Motor neuron (in vitro differentiated cells): ENCODE measurements around the gene MTHFSD. TPM values are rescaled to one million over a fixed set of nuclear protein-coding genes. Genes with fewer than 3 reads are reported as not detected.
A peak's percentile ranks its signal among the peaks of the same experiment; 100 is the strongest.

Experiments used
- ATAC-seq, 8 experiments: fragments of 200-7000 bp; cut with Tn5 transposase; replicated peaks in 6 of 8; 2 replicates each; pipeline ENCODE4 v1.8.0; 2021; ENCODE audit warnings: mild to moderate bottlenecking in 8 of 8, moderate library complexity in 8 of 8
- H3K27ac ChIP-seq, 2 donors: fragments of 250-450 bp; sonication (Bioruptor Pico); 2 replicates each; pipeline ENCODE4 v1.9.0; 2021; ENCODE audit warnings: antibody characterized with exemption in 2 of 2, mild to moderate bottlenecking in 2 of 2, moderate library complexity in 1 of 2
- H3K4me1 ChIP-seq, 2 donors: fragments of 250-450 bp; sonication (Bioruptor Pico); replicated peaks in 1 of 2; 2 replicates each; pipeline ENCODE4 v1.6.1; 2021; ENCODE audit warnings: antibody characterized with exemption in 2 of 2, mild to moderate bottlenecking in 2 of 2, moderate library complexity in 1 of 2
- H3K4me3 ChIP-seq, 5 donors: fragments of 250-450 bp; sonication (Bioruptor Pico); 2 replicates each; pipeline ENCODE4 v1.9.0; 2021; ENCODE audit warnings: antibody characterized with exemption in 5 of 5, mild to moderate bottlenecking in 5 of 5, moderate library complexity in 4 of 5
- WGBS, 10 experiments: fragments of 450-650 bp; shearing (Covaris generic); methylation state at CpG; one replicate each; pipeline ENCODE4 v1.0.0; 2022; 5-methylcytosine and 5-hydroxymethylcytosine counted together
- in situ Hi-C, 9 experiments: fragments of 400-800 bp; cut with MboI; loops; one replicate each; pipeline ENCODE4 v1.15.0; 2021; ENCODE audit warnings: low sequenced_read_pairs in 9 of 9, low pct_unique_long_range_greater_than_20kb in 2 of 9; ENCODE audit not compliant: unreplicated experiment in 9 of 9
- total RNA-seq, 8 experiments: library from RNA; unstranded; fragments of 300-600 nt; gene quantifications; 2 replicates each; pipeline versions ENCODE4 v1.2.3 to v1.2.4, GENCODE V29; 2022

The MTHFSD gene
- total RNA-seq, 8 experiments from 2014 or later, result 10.4 to 36.4 (median 19.4) TPM

- peaks cover 0 to 6% of the 10 kb centered on the region in 2 donors for H3K4me1 ChIP-seq
- in situ Hi-C loops, result no loop called here
- 0 to 88% (median 41%) methylated on average over 1 to 5 of the region's 12 CpGs; no CpG with 5 or more reads in 4 of the 10 experiments for WGBS, 10 experiments
- ATAC-seq, result no peak
- H3K27ac ChIP-seq, result no peak overlapping the region
- H3K4me3 ChIP-seq, result no peak overlapping the region
Measured at GRCh38 chr16:86525696-86526095, 29.3 kb downstream of the MTHFSD start.

DNA sequence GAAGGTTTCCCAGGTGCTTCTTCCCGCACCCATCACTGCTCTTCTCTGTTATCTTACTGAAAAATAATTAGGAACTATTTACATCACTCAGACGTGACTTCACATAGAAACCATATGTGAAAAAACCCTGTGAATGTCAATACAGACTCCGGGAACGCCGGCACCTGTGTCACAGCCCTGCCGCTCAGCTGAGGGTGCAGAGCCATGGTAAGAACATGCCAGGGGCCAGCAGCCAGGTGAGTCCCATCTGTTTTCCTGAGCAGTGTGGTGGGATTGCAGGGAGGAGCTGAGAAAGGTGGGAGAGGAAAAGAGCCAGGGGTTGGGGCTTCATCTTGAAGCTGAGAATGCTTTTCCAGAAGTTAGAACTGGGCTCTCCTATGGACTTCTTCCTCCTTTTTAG lies 31.0 kb downstream of the MTHFSD start:
- Histone ChIP-seq H3K4me1 (peaks cover 0 to 7% of the 10 kb centered on the region in 2 donors), H3K27ac (no peak overlapping the region), H3K4me3 (no peak overlapping the region)
- 0 to 71% (median 43%) methylated on average over 1 to 5 of the region's 6 CpGs; no CpG with 5 or more reads in 3 of the 10 experiments for WGBS, 10 experiments
- no peak for ATAC-seq
- in situ Hi-C loops, result loop anchor here in 7 of 9 experiments (5.0 to 25.0 kb wide), 4 partner anchors 187 to 712 kb away; no protein-coding TSS in a partner anchor

DNA sequence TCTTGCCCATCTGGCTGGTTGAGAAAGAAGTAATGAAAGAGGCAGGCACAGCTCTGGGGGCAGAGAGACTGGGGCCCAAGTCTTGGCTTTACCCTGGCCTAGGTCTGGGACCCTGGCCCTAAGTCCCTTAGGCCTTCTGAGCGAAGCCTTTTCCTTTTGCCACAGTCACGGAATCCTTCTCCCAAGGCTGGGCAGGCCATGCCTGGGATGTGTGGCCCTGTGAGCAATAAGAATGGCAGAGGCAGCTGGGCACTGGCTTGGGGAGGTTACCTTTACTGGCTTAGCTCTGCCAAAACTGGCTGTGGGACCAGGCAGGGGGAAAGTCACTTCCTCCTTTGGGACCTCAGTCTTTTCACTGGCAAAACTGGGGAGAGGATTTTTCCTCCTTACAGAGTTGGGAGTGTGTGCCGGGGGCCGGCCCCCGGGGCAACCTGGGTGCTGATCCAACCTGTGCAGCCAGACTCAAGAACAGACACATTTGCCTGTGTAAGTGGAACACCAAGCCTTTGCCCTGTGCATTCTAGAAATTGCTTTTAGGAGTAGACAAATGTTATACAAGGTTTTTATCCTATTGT lies 31.8 kb downstream of the MTHFSD start:
- Histone ChIP-seq H3K27ac (no peak overlapping the region), H3K4me3 (no peak overlapping the region), H3K4me1 (peaks cover 0 to 7% of the 10 kb centered on the region in 2 donors)
- no peak for ATAC-seq
- 40 to 100% (median 83%) methylated on average over 1 to 4 of the region's 5 CpGs; no CpG with 5 or more reads in 6 of the 10 experiments for WGBS, 10 experiments
- in situ Hi-C loops, result loop anchor here in 7 of 9 experiments (5.0 to 25.0 kb wide), 4 partner anchors 186 to 711 kb away; no protein-coding TSS in a partner anchor

GRCh38 chr16:86522634-86523033 lies 32.4 kb downstream of the MTHFSD start:
- Histone ChIP-seq H3K27ac (no peak overlapping the region), H3K4me1 (peaks cover 0 to 7% of the 10 kb centered on the region in 2 donors), H3K4me3 (no peak overlapping the region)
- whole genome bisulfite sequencing, 10 experiments, result 78 to 92% (median 86%) methylated on average over 8 to 16 of the region's 16 CpGs; no CpG with 5 or more reads in 1 of the 10 experiments
- ATAC-seq, result no peak
- in situ Hi-C loops, result loop anchor here in 7 of 9 experiments (5.0 to 25.0 kb wide), 4 partner anchors 185 to 710 kb away; no protein-coding TSS in a partner anchor

DNA sequence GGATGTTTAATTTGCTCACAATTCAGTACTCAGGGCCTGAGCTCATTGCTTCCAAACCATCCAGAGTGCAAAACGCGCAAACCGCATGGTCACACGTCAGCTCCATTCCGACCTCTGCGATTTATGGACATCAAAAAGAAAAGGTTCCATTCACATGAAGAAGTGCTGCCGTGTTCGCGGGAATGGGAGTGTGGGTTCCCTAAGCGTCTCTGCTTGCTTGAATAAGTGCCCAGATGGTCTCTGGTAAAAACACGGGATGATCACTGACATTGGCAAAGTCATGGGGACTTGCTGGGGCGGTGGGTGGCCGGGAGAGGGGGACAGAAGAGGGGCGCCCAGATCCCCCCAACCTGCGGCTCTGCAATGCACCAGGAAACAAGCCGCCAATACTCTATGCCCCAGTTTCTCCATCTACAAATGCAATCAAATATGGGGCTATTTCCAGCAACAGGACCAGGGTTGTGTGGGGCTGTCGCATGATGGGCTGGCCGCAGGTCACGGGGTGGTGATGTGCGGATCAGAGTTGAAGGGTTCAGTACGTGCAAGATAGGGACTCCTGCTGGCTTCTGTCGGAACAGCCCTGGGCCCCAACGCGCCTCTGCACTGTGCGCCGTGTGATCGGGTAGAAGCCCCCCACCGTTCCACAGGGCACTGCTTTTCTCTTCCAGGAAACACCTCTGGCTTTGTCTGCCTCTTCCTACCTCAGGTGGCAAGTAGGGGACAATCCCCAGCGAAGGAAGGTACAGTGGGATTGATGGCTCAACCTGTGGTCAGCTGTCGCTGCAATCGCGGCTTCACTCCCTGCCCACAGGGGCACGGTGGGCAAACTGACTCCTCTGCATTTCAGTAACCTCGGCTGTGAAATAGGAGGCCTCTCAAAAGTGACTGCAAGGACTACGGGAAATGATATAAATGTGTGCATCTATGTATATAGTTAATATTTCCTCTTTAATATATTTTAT lies 33.5 kb downstream of the MTHFSD start:
- in situ Hi-C loops, result loop anchor here in 7 of 9 experiments (5.0 to 25.0 kb wide), 4 partner anchors 184 to 709 kb away; no protein-coding TSS in a partner anchor
- no peak for ATAC-seq

DNA sequence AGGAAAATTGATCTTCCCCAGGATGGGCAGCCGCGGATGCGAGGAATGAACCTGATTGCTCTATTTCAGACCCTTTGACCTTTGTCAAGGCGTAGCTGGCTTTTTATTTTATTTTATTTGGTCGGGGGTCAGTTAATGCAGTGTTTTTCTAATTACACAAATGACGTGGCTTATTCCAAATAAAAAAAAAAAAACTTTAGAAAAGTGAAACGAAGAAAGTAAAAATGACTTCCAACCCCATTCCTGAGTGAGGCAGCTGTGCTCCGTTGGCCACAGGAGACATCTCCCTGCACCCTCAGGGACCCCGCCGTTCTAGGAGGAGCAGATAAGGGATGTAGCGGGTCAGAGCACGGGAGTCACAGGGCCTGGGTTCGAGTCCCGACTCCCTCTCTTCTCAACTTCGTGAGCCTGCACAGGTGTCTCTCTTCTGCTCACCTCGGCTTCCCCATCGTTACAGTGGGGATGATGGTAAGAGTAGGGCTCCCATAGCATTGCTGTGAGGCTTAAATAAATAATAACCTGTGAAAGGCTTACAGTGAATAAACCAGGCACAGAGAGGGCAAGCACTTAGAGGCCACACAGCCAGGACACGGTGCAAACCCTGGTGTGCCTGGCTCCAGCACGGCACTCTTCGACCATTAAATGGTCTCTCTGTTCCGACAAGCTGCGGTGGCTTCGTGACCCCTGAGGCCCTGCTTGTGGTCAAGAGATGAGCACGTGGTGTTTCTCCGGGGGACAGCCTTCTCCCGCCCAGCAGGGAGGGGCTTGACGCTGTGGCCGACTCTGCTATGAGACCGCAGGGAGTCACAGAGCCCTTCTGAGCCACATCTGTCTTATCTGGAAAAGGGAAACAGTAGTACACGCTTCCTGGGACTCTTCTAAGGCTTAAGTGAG lies 34.5 kb downstream of the MTHFSD start:
- H3K4me1 ChIP-seq, result peaks cover 0 to 7% of the 10 kb centered on the region in 2 donors
- in situ Hi-C loops, result loop anchor here in 7 of 9 experiments (5.0 to 25.0 kb wide), 4 partner anchors 183 to 708 kb away; no protein-coding TSS in a partner anchor
- H3K27ac ChIP-seq, result no peak overlapping the region
- ATAC-seq, result peak in 1 of 8 experiments; percentile 15
- no peak overlapping the region for H3K4me3 ChIP-seq
- WGBS, 10 experiments, result 22 to 69% (median 39%) methylated on average over 3 to 17 of the region's 30 CpGs

More for the DNA sequence above, 33.5 kb downstream of the MTHFSD start:
- Histone ChIP-seq H3K4me3 (no peak overlapping the region), H3K4me1 (peaks cover 0 to 7% of the 10 kb centered on the region in 2 donors), H3K27ac (no peak overlapping the region)
- 20 to 100% (median 62%) methylated on average over 1 to 7 of the region's 35 CpGs; no CpG with 5 or more reads in 3 of the 10 experiments for WGBS, 10 experiments

GRCh38 chr16:86519649-86520316 lies 35.3 kb downstream of the MTHFSD start:
- 0 to 44% (median 11%) methylated on average over 1 to 12 of the region's 31 CpGs; no CpG with 5 or more reads in 3 of the 10 experiments for WGBS, 10 experiments
- peak; percentile 39 to 79 (median 50) for ATAC-seq
- H3K4me1 ChIP-seq, result peaks cover 0 to 7% of the 10 kb centered on the region in 2 donors
- H3K27ac ChIP-seq, result no peak overlapping the region
- H3K4me3 ChIP-seq, result no peak overlapping the region
- in situ Hi-C loops, result loop anchor here (5.0 to 25.0 kb wide), 7 partner anchors 182 to 707 kb away; no protein-coding TSS in a partner anchor

DNA sequence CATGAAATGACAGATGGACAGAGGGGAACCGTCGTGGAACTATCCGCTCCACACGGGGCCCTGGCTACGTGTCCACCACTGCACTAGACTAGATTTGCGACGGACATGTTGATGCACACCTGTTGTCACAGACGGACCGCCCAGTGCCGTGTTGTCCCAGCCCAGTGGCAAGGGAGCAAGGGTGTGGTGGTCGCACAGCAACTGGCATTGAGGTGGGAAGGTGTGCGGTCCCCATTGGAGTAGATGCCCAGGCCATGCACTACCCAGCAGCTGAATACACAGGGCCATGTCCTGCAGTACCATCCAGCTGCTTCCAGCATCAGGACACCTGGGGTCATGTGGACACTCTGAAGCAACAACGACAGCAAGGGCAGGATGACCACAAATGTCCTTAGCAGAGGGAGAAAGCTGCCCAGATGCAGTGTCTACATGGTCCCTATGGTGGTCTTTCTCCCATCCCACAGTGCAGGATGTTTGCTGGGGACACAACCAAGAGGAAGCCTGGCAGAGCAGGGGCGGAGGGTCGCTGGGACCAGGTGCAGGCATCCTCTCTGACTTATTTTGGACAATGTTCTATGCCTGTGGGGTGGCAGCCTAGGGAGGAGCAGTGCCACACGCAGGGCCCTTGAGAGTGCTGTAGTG lies 35.9 kb downstream of the MTHFSD start:
- Histone ChIP-seq H3K4me3 (no peak overlapping the region), H3K4me1 (peaks cover 0 to 7% of the 10 kb centered on the region in 2 donors), H3K27ac (no peak overlapping the region)
- in situ Hi-C loops, result loop anchor here (10.0 to 25.0 kb wide), 6 partner anchors 182 to 707 kb away; no protein-coding TSS in a partner anchor
- no peak for ATAC-seq
- 61 to 95% (median 71%) methylated on average over 2 to 13 of the region's 16 CpGs; no CpG with 5 or more reads in 4 of the 10 experiments for WGBS, 10 experiments

DNA sequence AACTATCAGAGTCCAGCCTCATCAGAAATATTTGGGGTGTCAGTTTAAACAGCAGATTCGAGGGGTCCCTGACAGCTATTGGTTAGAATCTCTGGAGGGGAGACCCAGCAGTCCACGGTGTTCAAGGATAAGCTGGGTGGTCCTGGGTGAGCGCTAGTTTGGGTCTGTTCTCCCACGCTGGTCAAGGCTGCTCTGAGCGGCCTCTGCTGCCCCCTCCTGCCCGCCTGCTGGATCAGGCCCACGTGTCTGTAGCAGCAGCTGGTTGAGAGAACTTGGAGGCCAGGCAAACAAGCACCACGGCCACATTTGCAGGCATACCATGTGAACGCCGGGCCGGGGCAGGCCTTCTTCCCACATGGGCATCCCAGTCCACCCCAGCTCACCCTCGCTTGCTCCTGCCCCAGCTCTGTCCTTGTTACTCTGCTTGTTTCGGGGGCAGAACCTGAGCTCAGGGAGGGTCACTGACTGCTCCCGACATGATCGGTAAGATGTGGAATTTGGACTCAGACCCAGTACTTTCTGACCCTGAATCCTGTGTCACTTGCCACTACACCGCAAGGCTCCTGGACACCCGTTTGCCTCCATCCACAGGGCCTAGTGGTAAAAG lies 37.3 kb downstream of the MTHFSD start:
- WGBS, 10 experiments, result 0 to 19% (median 6%) methylated on average over 1 to 13 of the region's 17 CpGs; no CpG with 5 or more reads in 4 of the 10 experiments
- Histone ChIP-seq H3K4me3 (no peak overlapping the region), H3K27ac (no peak overlapping the region), H3K4me1 (peaks cover 0 to 7% of the 10 kb centered on the region in 2 donors)
- in situ Hi-C loops, result loop anchor here (10.0 to 25.0 kb wide), 6 partner anchors 180 to 705 kb away; no protein-coding TSS in a partner anchor
- ATAC-seq, result peak; percentile 70 to 91 (median 90)

- no peak for ATAC-seq
- no peak overlapping the region for H3K27ac ChIP-seq
- H3K4me3 ChIP-seq, result no peak overlapping the region
- 0 to 80% (median 38%) methylated on average over 1 to 5 of the region's 9 CpGs; no CpG with 5 or more reads in 7 of the 10 experiments for WGBS, 10 experiments
- peaks cover 0 to 7% of the 10 kb centered on the region in 2 donors for H3K4me1 ChIP-seq
- in situ Hi-C loops, result loop anchor here (10.0 to 25.0 kb wide), 6 partner anchors 180 to 705 kb away; no protein-coding TSS in a partner anchor
Measured at GRCh38 chr16:86517033-86517432, 38.0 kb downstream of the MTHFSD start.

- 0 to 30% (median 10%) methylated on average over 1 to 14 of the region's 29 CpGs; no CpG with 5 or more reads in 5 of the 10 experiments for WGBS, 10 experiments
Measured at GRCh38 chr16:86516623-86517003, 38.4 kb downstream of the MTHFSD start.

More at GRCh38 chr16:86516623-86517003, 38.4 kb downstream of the MTHFSD start:
- H3K4me1 ChIP-seq, result peaks cover 0 to 7% of the 10 kb centered on the region in 2 donors
- no peak overlapping the region for H3K27ac ChIP-seq
- no peak for ATAC-seq
- in situ Hi-C loops, result loop anchor here (10.0 to 25.0 kb wide), 6 partner anchors 179 to 704 kb away; no protein-coding TSS in a partner anchor
- no peak overlapping the region for H3K4me3 ChIP-seq
